NK-92 (cell line): ENCODE results near the gene KLK1.
"Not testable (repeated sequence)": the region's sequence is repeated elsewhere in the genome, so short reads cannot be mapped to it uniquely, and the experiment has no call there.

Experiments
- DNase-seq: peaks from one replicate; lab custom pipeline; 2025; ENCODE audit not compliant: unreplicated experiment; lab: John Stamatoyannopoulos, UW

KLK1 gene

DNA sequence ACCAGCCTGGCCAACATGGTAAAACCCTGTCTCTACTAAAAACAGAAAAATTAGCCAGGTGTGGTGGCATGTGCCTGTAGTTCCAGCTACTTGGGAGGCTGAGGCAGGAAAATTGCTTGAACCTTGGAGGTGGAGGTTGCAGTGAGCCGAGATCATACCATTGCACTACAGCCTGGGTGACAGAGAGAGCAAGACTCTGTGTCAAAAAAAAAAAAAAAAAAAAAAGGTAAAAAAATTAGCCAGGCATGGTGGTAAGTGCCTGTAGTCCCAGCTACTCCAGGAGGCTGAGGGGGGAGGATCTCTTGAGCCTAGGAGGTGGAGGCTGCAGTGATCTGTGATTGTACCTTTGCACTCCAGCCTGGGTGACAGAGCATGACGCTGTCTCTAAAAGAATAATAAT lies 53.4 kb downstream of the KLK1 start, which contains the start of gene GPR32:
Gene GPR32, plus strand, starts transcription at position 301 of the 400 bp plus-strand sequence. CDS start 137 bp downstream, outside the sequence.
- not testable (repeated sequence) for DNase-seq
